DND-41 (cell line): ENCODE measurements around the gene RPL26.

Source experiments
- EZH2 ChIP-seq: IDR thresholded peaks from 3 replicates; pipeline ENCODE4 v1.6.1; 2012; ENCODE audit warnings: borderline replicate concordance, low read depth, mild to moderate bottlenecking, moderate library complexity, low read length, inconsistent platforms; ENCODE audit not compliant: severe bottlenecking
- TF ChIP-seq, protein P1 (sequence below): IDR thresholded peaks from 2 replicates; pipeline ENCODE4 v1.5.1; 2012; ENCODE audit warnings: borderline replicate concordance, low read length, moderate library complexity, mild to moderate bottlenecking; ENCODE audit not compliant: poor library complexity, severe bottlenecking; ENCODE audit errors: extremely low read depth

DNA sequence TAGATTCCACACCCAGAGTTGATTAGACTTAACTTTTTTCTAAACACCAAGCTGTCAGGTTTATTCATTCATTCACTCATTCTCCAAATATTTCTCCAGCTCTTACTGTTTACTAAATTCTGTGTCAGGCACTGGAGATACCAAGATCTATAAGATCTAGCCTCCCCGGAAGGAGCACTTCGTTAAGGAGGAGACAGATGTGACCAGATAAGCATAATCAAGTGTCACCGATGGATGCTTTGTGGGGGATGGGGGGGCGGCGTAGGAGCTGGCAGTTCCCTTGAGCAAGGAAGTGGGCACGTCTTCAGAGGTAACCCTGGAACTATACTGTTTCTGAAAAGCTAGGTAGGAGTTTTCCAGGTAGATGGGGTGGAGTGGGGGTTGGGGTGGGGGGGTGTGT, 3.8 kb upstream of the RPL26 start:
- no peak for TF ChIP-seq EZH2
- TF ChIP-seq, protein P1, sequence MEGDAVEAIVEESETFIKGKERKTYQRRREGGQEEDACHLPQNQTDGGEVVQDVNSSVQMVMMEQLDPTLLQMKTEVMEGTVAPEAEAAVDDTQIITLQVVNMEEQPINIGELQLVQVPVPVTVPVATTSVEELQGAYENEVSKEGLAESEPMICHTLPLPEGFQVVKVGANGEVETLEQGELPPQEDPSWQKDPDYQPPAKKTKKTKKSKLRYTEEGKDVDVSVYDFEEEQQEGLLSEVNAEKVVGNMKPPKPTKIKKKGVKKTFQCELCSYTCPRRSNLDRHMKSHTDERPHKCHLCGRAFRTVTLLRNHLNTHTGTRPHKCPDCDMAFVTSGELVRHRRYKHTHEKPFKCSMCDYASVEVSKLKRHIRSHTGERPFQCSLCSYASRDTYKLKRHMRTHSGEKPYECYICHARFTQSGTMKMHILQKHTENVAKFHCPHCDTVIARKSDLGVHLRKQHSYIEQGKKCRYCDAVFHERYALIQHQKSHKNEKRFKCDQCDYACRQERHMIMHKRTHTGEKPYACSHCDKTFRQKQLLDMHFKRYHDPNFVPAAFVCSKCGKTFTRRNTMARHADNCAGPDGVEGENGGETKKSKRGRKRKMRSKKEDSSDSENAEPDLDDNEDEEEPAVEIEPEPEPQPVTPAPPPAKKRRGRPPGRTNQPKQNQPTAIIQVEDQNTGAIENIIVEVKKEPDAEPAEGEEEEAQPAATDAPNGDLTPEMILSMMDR: no peak
